Lower leg skin (tissue), 4 donors: Measurements from ENCODE around the gene GALK2. TPM values are rescaled to one million over a fixed set of nuclear protein-coding genes. Genes with fewer than 3 reads are reported as not detected.
"Not testable (repeated sequence)": the region's sequence is repeated elsewhere in the genome, so short reads cannot be mapped to it uniquely, and the experiment has no call there.

Source experiments
- DNase-seq, 2 donors: peaks; one replicate each; pipeline ENCODE4 v3.0.0-alpha.2; 2019; ENCODE audit warnings: low spot score in 2 of 2
- H3K4me3 ChIP-seq: fragments of 200-600 bp; sonication (generic); 2 replicates; pipeline ENCODE4 v1.5.1; 2017; ENCODE audit warnings: mild to moderate bottlenecking, low read depth; ENCODE audit not compliant: poor library complexity, severe bottlenecking
- POLR2A ChIP-seq, 2 donors: fragments of 450-650 bp; IDR thresholded peaks; one replicate each; pipeline ENCODE4 v1.6.1; 2016 to 2017; ENCODE audit warnings: antibody characterized with exemption in 2 of 2, mild to moderate bottlenecking in 1 of 2, moderate library complexity in 1 of 2
- WGBS, 2 donors: methylation state at CpG; one replicate each; pipeline ENCODE4 v1.1.5; 2018; 5-methylcytosine and 5-hydroxymethylcytosine counted together
- intact Hi-C: fragments of 100-400 bp; cut with DNase I; formaldehyde crosslinking; loops from one replicate; pipeline ENCODE4 v1.15.0; 2023; ENCODE audit warnings: low total_unique reads
- total RNA-seq, 4 donors: library from RNA; depleted of rRNA; stranded (reverse); fragments of >200 nt; gene quantifications; one replicate each; pipeline ENCODE4 v1.1.0, GENCODE V29; 2016
- TF ChIP-seq, protein P1 (sequence below), 3 donors: fragments of 450-650 bp; IDR thresholded peaks; one replicate each; pipeline ENCODE4 v1.5.1; 2016; ENCODE audit warnings: antibody characterized with exemption in 3 of 3, mild to moderate bottlenecking in 3 of 3, moderate library complexity in 2 of 3

The GALK2 gene
- total RNA-seq, 4 donors from 2014 or later = 20.7 to 35.4 (median 27.8) TPM

DNA sequence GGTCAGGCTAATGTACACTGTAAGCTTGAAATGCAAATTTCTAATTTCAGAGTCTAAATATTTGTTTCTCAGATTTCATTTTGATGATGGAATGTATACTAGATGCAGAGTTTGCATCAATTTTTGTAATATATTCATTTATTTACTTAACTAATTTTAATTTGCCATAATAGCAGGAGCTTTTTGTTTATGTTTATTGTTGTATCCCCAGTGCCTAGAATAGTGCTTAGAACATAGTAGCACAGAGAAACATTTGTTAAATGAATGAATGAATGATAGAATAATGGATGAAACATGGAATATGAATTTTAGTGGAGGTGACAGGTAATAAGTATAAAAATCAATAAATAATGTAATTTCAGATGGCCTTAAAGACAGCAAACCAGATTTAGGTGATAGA, 5.2 kb upstream of the GALK2 start:
- DNase-seq = no peak
- intact Hi-C loops = no loop called here
- no peak overlapping the region for H3K4me3 ChIP-seq
- no peak for TF ChIP-seq POLR2A (IDR thresholded peaks at IDR 0.05)
- TF ChIP-seq, protein P1, sequence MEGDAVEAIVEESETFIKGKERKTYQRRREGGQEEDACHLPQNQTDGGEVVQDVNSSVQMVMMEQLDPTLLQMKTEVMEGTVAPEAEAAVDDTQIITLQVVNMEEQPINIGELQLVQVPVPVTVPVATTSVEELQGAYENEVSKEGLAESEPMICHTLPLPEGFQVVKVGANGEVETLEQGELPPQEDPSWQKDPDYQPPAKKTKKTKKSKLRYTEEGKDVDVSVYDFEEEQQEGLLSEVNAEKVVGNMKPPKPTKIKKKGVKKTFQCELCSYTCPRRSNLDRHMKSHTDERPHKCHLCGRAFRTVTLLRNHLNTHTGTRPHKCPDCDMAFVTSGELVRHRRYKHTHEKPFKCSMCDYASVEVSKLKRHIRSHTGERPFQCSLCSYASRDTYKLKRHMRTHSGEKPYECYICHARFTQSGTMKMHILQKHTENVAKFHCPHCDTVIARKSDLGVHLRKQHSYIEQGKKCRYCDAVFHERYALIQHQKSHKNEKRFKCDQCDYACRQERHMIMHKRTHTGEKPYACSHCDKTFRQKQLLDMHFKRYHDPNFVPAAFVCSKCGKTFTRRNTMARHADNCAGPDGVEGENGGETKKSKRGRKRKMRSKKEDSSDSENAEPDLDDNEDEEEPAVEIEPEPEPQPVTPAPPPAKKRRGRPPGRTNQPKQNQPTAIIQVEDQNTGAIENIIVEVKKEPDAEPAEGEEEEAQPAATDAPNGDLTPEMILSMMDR (IDR thresholded peaks at IDR 0.05) = no peak

- no peak for DNase-seq
Observed at GRCh38 chr15:49168016-49168415, 2.0 kb upstream of the GALK2 start.

GRCh38 chr15:49171790-49172189, 1.7 kb downstream of the GALK2 start:
- H3K4me3 ChIP-seq = no peak overlapping the region

More at GRCh38 chr15:49168016-49168415, 2.0 kb upstream of the GALK2 start:
- intact Hi-C loops = no loop called here
- 51 to 63% methylated on average over 3 of the region's 3 CpGs for WGBS, 2 donors
- TF ChIP-seq POLR2A (IDR thresholded peaks at IDR 0.05) = no peak
- TF ChIP-seq, protein P1 (IDR thresholded peaks at IDR 0.05) = no peak
- H3K4me3 ChIP-seq = no peak overlapping the region

DNA sequence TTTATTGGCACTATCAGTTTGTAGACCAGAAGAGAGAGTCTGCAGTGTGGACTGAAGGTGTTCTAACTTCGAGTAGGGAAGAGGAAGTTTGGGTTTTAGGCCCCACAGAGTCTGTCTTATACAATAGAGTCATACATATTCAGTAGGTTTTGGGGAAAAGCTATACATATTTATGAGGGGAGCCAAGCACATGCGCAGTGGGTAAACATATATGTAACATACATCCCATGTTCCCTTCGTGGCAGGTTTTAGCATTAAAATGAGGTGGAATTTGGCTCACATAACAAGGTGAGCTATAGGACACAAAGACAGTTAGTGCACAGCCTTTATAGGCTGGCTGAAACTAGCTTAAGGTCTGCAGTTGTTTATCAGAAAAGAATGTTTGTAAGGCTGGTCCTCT, 4.9 kb downstream of the GALK2 start:
- TF ChIP-seq, protein P1 (IDR thresholded peaks at IDR 0.05) = no peak
- TF ChIP-seq POLR2A (IDR thresholded peaks at IDR 0.05) = no peak
- intact Hi-C loops = no loop called here
- 89% methylated on average over 3 of the region's 3 CpGs for WGBS, 2 donors
- DNase-seq = no peak
- no peak overlapping the region for H3K4me3 ChIP-seq

More at GRCh38 chr15:49171790-49172189, 1.7 kb downstream of the GALK2 start:
- WGBS, 2 donors = 98% methylated on average over 12 of the region's 12 CpGs
- no peak for DNase-seq
- TF ChIP-seq POLR2A (IDR thresholded peaks at IDR 0.05) = no peak
- TF ChIP-seq, protein P1 (IDR thresholded peaks at IDR 0.05) = no peak
- intact Hi-C loops = no loop called here

- 95% methylated on average over 6 of the region's 6 CpGs for WGBS, 2 donors
- intact Hi-C loops = loop anchor here (2.0 kb wide), 1 partner anchor 55 kb away; no protein-coding TSS in a partner anchor
- DNase-seq, H3K4me3 ChIP-seq: not testable (repeated sequence)
Observed at GRCh38 chr15:49175582-49176397, 5.7 kb downstream of the GALK2 start.

- DNase-seq = no peak
- no peak overlapping the region for H3K4me3 ChIP-seq
- 94 to 98% methylated on average over 7 of the region's 7 CpGs for WGBS, 2 donors
- TF ChIP-seq POLR2A (IDR thresholded peaks at IDR 0.05) = no peak
- TF ChIP-seq, protein P1 (IDR thresholded peaks at IDR 0.05) = no peak
- intact Hi-C loops = no loop called here
Observed at GRCh38 chr15:49178497-49178896, 8.4 kb downstream of the GALK2 start.
